ENCODE results near the gene FSTL1.

The FSTL1 gene

DNA sequence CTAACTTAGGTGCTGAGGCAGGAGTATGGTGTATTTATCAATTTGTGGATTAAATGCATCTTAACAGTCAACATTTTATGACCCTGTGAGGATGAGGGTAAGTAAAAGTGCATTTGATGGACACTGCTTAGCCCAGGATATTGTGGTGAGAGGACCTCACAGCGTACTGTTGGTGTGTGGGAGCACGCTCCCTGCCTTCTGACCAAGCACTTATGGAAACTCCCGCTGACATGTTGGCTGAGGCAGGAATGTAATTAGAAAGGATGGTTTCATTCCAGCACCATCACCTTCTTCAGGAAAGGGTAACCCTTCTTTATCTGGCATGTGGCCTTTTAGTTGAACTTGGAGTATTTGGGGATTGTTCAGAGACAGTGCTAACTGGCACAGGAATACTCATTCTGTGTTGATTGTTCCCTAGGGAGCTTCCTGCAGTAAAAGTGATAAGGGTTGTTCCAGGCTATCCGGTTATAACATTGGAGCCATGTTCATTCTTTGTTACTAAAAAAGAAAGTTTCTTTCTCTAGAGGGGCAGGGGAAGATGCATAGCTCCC is 11.7 kb upstream of the FSTL1 start:
- TF ChIP-seq, protein P1, sequence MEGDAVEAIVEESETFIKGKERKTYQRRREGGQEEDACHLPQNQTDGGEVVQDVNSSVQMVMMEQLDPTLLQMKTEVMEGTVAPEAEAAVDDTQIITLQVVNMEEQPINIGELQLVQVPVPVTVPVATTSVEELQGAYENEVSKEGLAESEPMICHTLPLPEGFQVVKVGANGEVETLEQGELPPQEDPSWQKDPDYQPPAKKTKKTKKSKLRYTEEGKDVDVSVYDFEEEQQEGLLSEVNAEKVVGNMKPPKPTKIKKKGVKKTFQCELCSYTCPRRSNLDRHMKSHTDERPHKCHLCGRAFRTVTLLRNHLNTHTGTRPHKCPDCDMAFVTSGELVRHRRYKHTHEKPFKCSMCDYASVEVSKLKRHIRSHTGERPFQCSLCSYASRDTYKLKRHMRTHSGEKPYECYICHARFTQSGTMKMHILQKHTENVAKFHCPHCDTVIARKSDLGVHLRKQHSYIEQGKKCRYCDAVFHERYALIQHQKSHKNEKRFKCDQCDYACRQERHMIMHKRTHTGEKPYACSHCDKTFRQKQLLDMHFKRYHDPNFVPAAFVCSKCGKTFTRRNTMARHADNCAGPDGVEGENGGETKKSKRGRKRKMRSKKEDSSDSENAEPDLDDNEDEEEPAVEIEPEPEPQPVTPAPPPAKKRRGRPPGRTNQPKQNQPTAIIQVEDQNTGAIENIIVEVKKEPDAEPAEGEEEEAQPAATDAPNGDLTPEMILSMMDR (conservative IDR thresholded peaks at IDR 0.05): no peak

DNA sequence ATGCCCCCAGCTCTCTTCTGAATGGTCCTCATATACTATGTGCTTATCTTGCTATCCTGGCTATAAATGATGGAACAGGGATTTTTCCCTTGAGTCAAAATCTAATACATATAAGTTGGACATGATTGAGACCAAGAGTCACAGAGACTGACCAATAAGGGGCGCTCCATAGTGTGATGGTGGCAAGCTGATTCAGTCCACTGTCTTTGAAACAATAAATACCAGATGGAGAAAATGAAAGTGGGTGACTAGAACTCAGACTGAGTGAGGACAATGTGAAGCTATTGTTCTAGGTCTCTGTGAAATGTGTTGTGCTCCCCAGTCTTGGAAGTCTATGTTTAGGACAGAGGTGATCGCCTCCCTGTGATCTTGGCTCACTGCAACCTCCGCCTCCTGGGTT is 10.6 kb upstream of the FSTL1 start:
- TF ChIP-seq, protein P1 (conservative IDR thresholded peaks at IDR 0.05): no peak
- H3K27ac ChIP-seq: peak overlapping the region; percentile 94

More for the DNA sequence above, 11.7 kb upstream of the FSTL1 start:
- H3K27ac ChIP-seq: peak overlapping the region; percentile 94

DNA sequence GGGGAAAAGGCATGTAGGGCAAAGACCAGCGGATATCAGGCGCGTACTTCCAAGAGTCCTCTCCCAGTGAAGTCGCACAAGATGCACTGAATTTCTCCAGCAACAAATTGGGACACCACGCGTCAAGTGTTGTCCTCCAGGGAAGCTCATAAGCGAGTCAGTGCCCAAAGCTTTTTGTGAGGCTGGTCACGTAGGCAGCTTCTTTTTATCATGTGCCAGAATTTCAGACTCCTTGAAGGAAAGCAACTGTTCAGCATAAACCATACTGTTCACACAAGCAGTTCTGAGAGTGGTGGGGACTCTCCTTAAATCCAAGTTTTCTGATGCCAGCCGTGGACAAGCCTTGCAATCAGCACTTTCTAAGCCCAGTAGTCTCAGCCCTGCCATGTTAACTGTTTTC is 10.1 kb upstream of the FSTL1 start:
- TF ChIP-seq, protein P1 (conservative IDR thresholded peaks at IDR 0.05): no peak
- H3K27ac ChIP-seq: peak overlapping the region; percentile 94; the same call in 1 of the 2 replicates

DNA sequence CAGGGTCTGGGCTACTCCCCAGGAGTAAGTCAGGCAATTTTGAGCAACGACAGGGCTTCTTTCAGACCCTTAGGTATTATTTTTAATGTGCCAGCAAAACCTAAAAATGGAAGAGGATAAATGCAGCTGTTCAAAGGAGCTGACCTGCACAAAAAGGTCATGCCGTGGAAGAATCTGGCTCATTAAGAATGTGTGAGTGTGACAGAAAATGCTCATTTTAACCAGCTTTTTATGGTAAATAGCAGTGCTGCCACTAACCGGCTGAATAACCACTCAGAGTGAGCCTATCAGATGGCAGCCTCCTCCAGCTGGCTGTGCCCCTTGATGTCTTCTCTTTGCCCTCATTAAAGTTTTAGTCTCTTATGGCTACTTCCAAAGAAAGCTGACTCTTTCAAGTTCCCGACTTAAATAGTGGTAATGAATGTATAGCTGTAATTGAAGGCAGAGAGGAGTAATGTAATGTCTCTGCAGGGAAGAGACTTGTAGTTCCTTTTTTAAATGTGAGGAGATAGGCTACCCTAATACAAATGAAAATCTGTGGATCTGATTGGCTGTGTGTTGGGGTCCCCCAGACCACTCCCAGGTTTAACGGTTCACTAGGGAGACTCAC is 9.5 kb upstream of the FSTL1 start:
- TF ChIP-seq, protein P1 (conservative IDR thresholded peaks at IDR 0.05): no peak
- peak overlapping the region; percentile 94; the same call in 1 of the 2 replicates for H3K27ac ChIP-seq

DNA sequence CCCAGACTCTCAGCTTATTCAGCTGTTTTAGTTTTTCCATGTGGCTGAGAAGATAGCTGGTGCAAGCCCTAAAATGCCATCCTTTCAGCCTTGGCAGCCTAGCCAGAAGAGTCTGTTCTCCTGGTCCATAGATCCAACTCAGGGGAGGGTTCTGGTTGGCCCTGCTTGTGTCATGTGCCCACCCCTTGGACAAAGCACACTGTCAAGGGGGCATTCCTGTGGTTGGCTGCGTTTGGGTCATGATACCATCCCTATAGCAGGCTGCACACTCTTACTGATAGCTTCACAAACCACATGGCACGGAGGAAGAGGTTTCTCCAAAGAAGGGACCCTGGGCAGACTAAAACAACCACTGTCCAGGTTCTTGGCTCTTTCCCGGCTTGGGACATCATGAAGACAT is 8.4 kb upstream of the FSTL1 start:
- no peak overlapping the region; the same call in 1 of the 2 replicates for H3K27ac ChIP-seq
- TF ChIP-seq, protein P1 (conservative IDR thresholded peaks at IDR 0.05): no peak

DNA sequence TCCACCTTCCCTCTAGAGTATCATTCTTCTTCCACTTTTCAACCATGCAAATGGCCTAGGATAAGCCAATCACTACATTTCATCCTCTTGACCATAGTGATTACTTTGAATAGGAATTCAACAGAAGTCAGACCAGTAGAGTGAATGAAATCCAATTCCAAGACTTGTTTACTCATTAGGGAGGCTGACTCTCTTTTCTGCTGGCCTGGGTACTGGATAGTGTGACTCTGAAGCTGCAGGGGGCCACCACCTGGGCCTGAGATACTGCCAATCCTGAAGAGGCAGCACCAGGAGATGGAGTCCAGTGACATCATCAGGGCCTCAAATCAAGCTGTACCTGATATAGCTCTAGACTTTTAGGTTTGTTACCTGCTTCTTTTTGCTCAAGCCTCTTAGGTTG is 7.0 kb upstream of the FSTL1 start:
- H3K27ac ChIP-seq: no peak overlapping the region; the same call in 1 of the 2 replicates
- TF ChIP-seq, protein P1 (conservative IDR thresholded peaks at IDR 0.05): no peak

DNA sequence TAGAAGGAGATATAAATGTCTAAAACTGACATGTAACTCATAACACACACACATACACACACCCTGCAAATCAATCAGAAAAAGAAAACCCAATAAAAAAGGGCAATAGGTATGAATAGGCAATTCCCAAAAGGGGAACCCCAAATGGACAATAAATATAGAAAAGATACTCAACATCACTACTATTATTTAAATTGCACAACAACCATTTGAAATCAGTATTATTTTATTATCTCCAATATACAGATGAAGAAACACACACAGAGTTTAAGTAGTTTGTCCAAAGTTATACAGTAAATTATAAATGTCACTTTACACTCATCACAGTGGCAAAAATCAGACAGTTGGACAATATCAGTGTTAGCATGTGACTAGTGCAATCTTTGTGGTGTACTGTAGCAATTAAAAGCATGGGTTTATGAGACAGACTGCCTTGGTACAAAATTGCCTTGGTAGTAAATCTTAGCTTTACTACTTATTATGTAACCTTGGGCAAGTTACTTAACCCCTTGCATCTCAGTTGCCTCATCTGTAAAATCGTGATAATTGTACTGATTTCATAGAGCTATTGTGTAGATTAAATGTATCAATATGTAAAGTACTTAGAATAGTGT is 3.4 kb upstream of the FSTL1 start:
- TF ChIP-seq, protein P1 (conservative IDR thresholded peaks at IDR 0.05): no peak
- no peak overlapping the region for H3K27ac ChIP-seq
